SH-SY5Y (cell line): ENCODE results near the gene KRTCAP2.

Experiments
- GATA2 ChIP-seq: IDR thresholded peaks from 2 replicates; pipeline ENCODE4 v1.6.1; 2011; ENCODE audit warnings: mild to moderate bottlenecking, low read depth, low read length
- GATA3 ChIP-seq: IDR thresholded peaks from 2 replicates; pipeline ENCODE4 v1.6.1; 2011; ENCODE audit warnings: low read depth, mild to moderate bottlenecking, low read length, moderate library complexity

KRTCAP2 gene

GRCh38 chr1:155166471-155167165 lies 6.5 kb downstream of the KRTCAP2 start:
- TF ChIP-seq GATA3 = no peak
- TF ChIP-seq GATA2 = no peak

- TF ChIP-seq GATA2 = no peak
- TF ChIP-seq GATA3 = no peak
Observed at GRCh38 chr1:155166051-155166470, 7.0 kb downstream of the KRTCAP2 start.

GRCh38 chr1:155160128-155160527 lies 13.0 kb downstream of the KRTCAP2 start:
- no peak for TF ChIP-seq GATA2

DNA sequence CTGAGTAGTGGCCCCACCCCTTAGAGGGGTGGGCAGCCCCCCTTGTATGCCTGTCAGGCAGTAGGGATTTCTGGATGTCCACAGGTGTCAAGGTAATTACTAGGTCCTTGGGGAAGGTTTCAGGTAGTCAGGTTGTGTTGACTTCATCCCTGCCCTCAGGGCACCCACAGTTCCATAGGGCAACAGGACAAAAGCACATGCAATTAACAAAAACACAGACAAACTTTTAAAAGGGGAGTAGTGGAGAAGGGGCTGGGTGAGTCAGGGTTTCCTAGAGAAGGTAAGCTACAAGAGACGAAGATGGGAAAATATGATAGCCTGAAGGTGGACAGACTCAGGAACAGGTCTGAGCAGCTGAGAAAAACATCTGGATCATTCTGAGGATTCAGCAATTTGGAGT lies 14.1 kb downstream of the KRTCAP2 start:
- TF ChIP-seq GATA3 = no peak
- TF ChIP-seq GATA2 = no peak

DNA sequence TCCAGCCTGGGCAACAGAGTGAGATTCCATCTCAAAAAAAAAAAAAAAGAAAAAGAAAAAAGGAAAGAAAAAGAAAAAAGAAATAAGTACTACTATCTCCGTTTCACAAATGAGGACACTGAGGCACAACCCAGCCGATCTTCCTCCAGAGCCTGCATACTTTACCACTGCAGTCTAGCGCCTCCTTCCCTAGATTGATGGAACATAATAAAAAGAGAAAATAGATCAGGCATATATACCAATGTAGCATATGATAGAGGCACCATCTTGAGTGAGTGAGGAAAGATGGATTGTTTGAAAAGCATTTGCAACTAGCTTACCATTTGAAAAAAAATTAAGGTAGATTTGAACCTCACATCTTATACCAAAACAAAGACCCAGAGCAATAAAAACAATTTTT lies 27.6 kb downstream of the KRTCAP2 start:
- TF ChIP-seq GATA3 = no peak
- no peak for TF ChIP-seq GATA2

- TF ChIP-seq GATA3 (no peak), GATA2 (no peak)
Observed at GRCh38 chr1:155141749-155142148, 31.4 kb downstream of the KRTCAP2 start.

DNA sequence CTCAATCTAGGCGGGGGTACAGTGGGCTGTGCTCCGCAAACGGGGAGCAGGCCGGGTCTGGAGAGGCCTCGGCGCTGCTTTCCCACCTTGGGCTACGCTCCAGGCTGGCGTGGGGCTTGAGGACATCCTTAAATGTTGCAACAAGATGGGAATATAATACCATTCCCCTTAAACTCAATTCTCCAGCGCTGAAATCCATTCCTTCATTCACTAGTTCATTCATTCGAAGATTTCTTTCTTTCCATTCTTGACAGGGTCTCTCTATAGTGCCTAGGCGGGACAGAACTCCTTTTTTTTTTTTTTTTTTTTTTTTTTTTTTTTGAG lies 32.5 kb downstream of the KRTCAP2 start:
- TF ChIP-seq GATA2 (no peak), GATA3 (no peak)

- no peak for TF ChIP-seq GATA3
- no peak for TF ChIP-seq GATA2
Observed at GRCh38 chr1:155139895-155140629, 33.0 kb downstream of the KRTCAP2 start, which contains the start of gene DPM3. Gene DPM3 (minus strand): TSS chr1:155140531. CDS start chr1:155140240, 291 bp downstream.

GRCh38 chr1:155137154-155137949 lies 35.8 kb downstream of the KRTCAP2 start:
- TF ChIP-seq GATA2 (no peak), GATA3 (no peak)

GRCh38 chr1:155136748-155137147 lies 36.4 kb downstream of the KRTCAP2 start:
- TF ChIP-seq GATA2 = no peak
- no peak for TF ChIP-seq GATA3

DNA sequence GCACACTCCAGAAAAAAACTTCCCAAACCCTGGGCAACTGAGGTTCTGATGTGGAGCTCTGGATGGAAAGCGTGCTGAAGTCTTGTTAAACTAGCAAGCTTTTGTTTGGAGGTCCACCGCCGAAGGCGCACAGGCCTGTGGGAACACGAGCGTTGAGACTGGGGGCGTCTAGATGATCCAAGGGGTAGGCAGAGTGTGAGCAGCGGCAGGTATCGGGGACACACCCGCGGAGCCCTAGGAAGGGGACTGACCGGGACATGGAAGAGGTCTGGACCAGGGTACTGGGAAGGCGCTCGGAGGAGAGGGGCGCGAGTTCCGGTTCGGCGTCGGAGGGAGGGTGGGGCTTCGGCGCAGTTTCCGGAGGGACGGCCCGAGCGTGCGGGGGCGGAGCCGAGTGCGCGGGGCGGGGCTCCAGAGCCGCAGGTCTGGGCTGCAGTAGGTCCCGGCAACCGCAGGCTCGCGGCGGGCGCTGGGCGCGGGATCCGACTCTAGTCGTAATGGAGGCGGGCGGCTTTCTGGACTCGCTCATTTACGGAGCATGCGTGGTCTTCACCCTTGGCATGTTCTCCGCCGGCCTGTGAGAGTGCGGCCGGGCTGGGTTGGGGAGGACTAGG lies 37.6 kb downstream of the KRTCAP2 start, which contains the start of gene SLC50A1:
TSS of gene SLC50A1 (plus strand) at position 438 of the 614 bp plus-strand sequence. CDS start at position 498, 60 bp downstream.
- TF ChIP-seq GATA2 = no peak

DNA sequence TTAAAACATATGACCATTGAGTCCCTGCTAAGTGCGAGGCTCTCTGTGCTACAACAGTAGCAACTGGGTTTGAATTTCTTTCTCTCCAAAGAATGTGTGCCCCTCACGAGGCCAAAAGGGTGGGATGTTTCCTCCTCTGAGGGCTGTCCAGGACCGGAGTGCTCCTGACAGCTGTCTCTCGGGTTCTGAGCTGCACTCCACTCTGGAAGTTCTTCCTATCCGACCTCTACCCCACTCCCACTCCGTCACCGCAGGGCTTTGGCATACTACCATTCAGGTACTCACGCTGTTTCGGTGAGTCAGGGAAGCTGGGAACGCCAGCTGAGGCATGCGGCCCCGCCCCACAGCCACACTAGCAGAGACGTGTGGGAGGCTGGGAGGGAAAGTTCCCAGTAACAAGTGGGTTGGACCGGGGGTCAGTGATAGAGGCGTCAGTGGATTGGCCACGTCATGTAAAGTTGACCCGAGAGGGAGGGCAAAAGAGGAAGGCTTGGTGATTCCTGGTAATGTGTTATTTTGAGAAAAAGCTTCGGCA lies 38.2 kb downstream of the KRTCAP2 start:
- TF ChIP-seq GATA3 (no peak), GATA2 (no peak)

DNA sequence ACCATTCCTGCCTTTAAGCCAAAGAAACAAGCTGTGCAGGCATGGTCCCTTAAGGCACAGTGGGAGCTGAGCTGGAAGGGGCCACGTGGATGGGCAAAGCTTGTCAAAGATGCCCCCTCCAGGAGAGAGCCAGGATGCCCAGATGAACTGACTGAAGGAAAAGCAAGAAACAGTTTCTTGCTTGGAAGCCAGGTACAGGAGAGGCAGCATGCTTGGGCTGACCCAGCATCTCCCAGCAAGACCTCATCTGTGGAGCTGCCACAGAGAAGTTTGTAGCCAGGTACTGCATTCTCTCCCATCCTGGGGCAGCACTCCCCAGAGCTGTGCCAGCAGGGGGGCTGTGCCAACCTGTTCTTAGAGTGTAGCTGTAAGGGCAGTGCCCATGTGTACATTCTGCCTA lies 38.8 kb downstream of the KRTCAP2 start:
- TF ChIP-seq GATA3 (no peak), GATA2 (no peak)

DNA sequence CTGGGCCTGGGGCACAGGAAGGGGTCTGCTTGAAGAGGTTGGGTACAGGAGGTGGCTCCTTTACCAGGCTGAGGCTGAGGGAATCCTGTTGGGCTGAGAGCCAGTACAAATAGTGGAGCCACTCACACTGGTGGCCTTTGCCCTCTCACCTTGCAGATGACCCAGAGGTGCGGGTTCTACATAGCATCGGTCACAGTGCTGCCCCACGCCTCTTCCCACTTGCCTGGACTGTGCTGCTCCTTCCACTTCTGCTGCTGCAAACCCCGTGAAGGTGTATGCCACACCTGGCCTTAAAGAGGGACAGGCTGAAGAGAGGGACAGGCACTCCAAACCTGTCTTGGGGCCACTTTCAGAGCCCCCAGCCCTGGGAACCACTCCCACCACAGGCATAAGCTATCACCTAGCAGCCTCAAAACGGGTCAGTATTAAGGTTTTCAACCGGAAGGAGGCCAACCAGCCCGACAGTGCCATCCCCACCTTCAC lies 39.3 kb downstream of the KRTCAP2 start:
- TF ChIP-seq GATA3 (no peak), GATA2 (no peak)
